Ishikawa (cell line): ENCODE measurements around the gene PLA2G5.

Experiments
- CEBPB ChIP-seq: IDR thresholded peaks from 2 replicates; pipeline ENCODE4 v1.6.1; 2012
- EGR1 ChIP-seq: IDR thresholded peaks from 2 replicates; pipeline ENCODE4 v1.6.1; 2012
- EP300 ChIP-seq: IDR thresholded peaks from 2 replicates; pipeline ENCODE4 v1.6.1; 2012; ENCODE audit warnings: borderline replicate concordance
- FOXM1 ChIP-seq: IDR thresholded peaks from 2 replicates; pipeline ENCODE4 v1.6.1; 2012; ENCODE audit warnings: low read depth, borderline replicate concordance
- MAX ChIP-seq: IDR thresholded peaks from 2 replicates; pipeline ENCODE4 v1.6.1; 2012
- NFIC ChIP-seq: IDR thresholded peaks from 2 replicates; pipeline ENCODE4 v1.6.1; 2012
- RAD21 ChIP-seq: IDR thresholded peaks from 2 replicates; pipeline ENCODE4 v1.6.1; 2012; ENCODE audit warnings: low read depth
- REST ChIP-seq: IDR thresholded peaks from 2 replicates; pipeline ENCODE4 v1.6.1; 2012; ENCODE audit warnings: low read depth, mild to moderate bottlenecking
- TAF1 ChIP-seq: IDR thresholded peaks from 2 replicates; pipeline ENCODE4 v1.6.1; 2012; ENCODE audit warnings: low read depth, mild to moderate bottlenecking
- TCF12 ChIP-seq: IDR thresholded peaks from 2 replicates; pipeline ENCODE4 v1.6.1; 2012; ENCODE audit warnings: low read depth
- YY1 ChIP-seq: IDR thresholded peaks from 2 replicates; pipeline ENCODE4 v1.6.1; 2012; ENCODE audit warnings: low read depth
- ZBTB7A ChIP-seq: IDR thresholded peaks from 2 replicates; pipeline ENCODE4 v1.6.1; 2012; ENCODE audit warnings: low read depth

DNA sequence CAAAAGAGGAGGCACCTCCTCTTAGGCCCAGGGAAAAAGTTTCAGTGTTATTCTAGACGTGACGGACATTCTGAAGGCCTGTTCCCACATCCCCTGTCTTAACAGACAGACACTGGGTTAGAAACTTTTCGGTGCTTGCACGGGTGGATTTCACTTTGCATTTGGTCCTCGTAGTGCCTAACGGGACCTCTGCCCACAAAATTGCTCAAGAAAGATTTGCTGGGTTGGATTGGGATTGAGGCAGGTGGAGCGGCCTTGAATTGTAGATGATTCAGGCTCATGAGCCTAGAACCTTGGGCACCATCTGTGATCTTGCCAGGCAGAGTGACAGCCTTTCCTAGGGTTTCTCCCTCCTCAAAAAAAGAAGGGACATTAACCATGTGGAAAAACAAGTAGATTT lies 2.8 kb downstream of the PLA2G5 start:
- TF ChIP-seq NFIC (no peak), MAX (no peak), TAF1 (no peak), EGR1 (no peak), CEBPB (no peak), FOXM1 (no peak), RAD21 (no peak), YY1 (no peak), REST (no peak), ZBTB7A (no peak), TCF12 (no peak), EP300 (no peak)
